ENCODE measurements around the gene SLC6A16. TPM values are rescaled to one million over a fixed set of nuclear protein-coding genes. Genes with fewer than 3 reads are reported as not detected.

SLC6A16 gene
- total and polyA plus RNA-seq, 11 donors, result 0.27 to 1.3 (median 0.40) TPM

DNA sequence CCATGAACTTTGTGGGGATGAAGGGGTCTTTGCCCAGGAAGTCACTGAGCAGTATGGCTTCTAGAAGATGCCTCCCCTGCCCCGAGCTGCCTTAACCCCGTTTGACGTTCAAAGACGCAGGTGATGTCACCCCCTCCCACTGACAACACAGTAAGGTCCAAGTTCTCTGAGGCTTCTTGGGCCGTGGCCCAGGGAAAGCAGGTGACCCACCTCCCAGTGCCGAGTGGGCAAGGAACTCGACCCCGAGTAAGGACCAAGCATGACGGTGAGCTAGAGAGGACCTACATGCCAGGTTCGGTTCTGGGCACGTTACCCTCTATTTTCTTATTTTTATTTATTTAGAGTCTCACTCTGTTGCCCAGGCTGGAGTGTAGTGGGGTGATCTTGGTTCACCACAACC is 81.3 kb downstream of the SLC6A16 start:
- peaks cover 0 to 4% (median 0%) of the 10 kb centered on the region in 9 donors for H3K36me3 ChIP-seq
- 84 to 94% (median 88%) methylated on average over 11 of the region's 11 CpGs for WGBS, 4 donors
- H3K4me3 ChIP-seq, result no peak overlapping the region
- no peaks in the 10 kb centered on the region for H3K4me1 ChIP-seq
- H3K27ac ChIP-seq, result no peak overlapping the region
- no peaks in the 10 kb centered on the region for H3K9me3 ChIP-seq
- no peak for ATAC-seq
- no peaks in the 10 kb centered on the region for H3K27me3 ChIP-seq
- no peak for DNase-seq
- TF ChIP-seq, protein P1, sequence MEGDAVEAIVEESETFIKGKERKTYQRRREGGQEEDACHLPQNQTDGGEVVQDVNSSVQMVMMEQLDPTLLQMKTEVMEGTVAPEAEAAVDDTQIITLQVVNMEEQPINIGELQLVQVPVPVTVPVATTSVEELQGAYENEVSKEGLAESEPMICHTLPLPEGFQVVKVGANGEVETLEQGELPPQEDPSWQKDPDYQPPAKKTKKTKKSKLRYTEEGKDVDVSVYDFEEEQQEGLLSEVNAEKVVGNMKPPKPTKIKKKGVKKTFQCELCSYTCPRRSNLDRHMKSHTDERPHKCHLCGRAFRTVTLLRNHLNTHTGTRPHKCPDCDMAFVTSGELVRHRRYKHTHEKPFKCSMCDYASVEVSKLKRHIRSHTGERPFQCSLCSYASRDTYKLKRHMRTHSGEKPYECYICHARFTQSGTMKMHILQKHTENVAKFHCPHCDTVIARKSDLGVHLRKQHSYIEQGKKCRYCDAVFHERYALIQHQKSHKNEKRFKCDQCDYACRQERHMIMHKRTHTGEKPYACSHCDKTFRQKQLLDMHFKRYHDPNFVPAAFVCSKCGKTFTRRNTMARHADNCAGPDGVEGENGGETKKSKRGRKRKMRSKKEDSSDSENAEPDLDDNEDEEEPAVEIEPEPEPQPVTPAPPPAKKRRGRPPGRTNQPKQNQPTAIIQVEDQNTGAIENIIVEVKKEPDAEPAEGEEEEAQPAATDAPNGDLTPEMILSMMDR (IDR thresholded peaks at IDR 0.05), result no peak
- no peak for TF ChIP-seq POLR2A (IDR thresholded peaks at IDR 0.05)
- intact Hi-C loops (cut with DNase I), result no loop called here

DNA sequence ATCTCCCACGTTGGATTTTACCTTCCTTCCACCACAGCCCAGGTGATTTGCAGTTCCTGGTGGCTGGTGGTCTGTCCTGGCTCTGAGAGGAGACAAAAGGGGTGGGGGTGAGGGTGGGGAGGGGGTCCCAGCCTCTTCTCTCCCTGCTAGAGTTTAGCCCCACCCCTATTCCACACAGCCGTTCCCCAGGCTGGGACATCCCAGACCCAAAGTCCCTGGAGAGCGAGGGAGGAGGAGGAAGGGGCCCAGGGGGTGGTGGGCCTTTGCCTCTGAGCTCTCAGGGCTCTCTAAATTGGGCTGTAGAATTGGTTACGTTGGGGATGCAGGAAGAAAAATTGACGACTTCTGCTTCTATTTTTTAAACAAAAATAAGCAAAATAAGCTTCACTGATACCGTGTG is 81.9 kb downstream of the SLC6A16 start:
- 48 to 57% (median 53%) methylated on average over 6 of the region's 6 CpGs for WGBS, 4 donors
- ATAC-seq (no peak), DNase-seq (no peak)
- no peaks in the 10 kb centered on the region for H3K9me3 ChIP-seq
- no peak overlapping the region for H3K27ac ChIP-seq
- intact Hi-C loops (cut with DNase I), result no loop called here
- TF ChIP-seq, protein P1 (IDR thresholded peaks at IDR 0.05), result no peak
- H3K4me3 ChIP-seq, result no peak overlapping the region
- no peaks in the 10 kb centered on the region for H3K27me3 ChIP-seq
- H3K4me1 ChIP-seq, result no peaks in the 10 kb centered on the region
- H3K36me3 ChIP-seq, result peaks cover 0 to 4% (median 0%) of the 10 kb centered on the region in 9 donors

DNA sequence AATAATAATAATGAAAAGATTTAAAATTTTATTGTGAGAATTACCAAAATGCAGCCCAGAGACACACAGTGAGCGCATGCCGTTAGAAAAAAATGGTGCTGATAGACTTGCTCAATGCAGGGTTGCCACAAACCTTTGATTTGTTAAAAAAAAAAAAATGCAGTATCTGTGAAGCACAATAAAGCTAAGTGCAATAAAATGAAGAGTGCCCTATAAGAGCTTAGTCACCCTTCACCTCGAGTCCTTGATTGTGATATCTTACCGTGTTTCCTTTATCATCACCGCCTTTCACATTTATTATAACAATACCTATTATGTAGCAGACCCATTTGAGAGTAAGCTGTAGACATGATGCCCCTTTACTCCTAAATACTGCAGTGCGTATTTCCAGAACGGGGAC is 83.2 kb downstream of the SLC6A16 start:
- no peaks in the 10 kb centered on the region for H3K27me3 ChIP-seq
- no peak overlapping the region for H3K4me3 ChIP-seq
- H3K9me3 ChIP-seq, result no peaks in the 10 kb centered on the region
- 79 to 89% (median 85%) methylated on average over 7 of the region's 7 CpGs for WGBS, 4 donors
- H3K27ac ChIP-seq, result no peak overlapping the region
- ATAC-seq, result no peak
- intact Hi-C loops (cut with DNase I), result no loop called here
- no peak for TF ChIP-seq POLR2A (IDR thresholded peaks at IDR 0.05)
- TF ChIP-seq, protein P1 (IDR thresholded peaks at IDR 0.05), result no peak
- no peaks in the 10 kb centered on the region for H3K4me1 ChIP-seq
- peaks cover 0 to 4% (median 0%) of the 10 kb centered on the region in 9 donors for H3K36me3 ChIP-seq
- no peak for DNase-seq

Small RNA genes lying within 50 kb of the gene (microRNA-seq; reads per million reads assigned to microRNA genes)
- 0 to 0.21 (median 0) reads per million in 4 donors for gene MIR4324

Other genes starting within 250 kb of the SLC6A16 start
- 100 to 1,000 TPM in 4 of 9 donors, 10 to 100 TPM in 5; 61.6 to 115 (median 92.2) TPM for gene SNRNP70, start 239.7 kb downstream of the SLC6A16 start, total RNA-seq
- 100 to 1,000 TPM in 1 of 2 donors, 10 to 100 TPM in 1; 96.6 to 163 TPM for gene SNRNP70, start 239.7 kb downstream of the SLC6A16 start, polyA plus RNA-seq
- gene LIN7B, start 210.8 kb downstream of the SLC6A16 start, total RNA-seq, result 10 to 100 TPM; 13.4 to 55.8 (median 22.6) TPM
- gene LIN7B, start 210.8 kb downstream of the SLC6A16 start, polyA plus RNA-seq, result 10 to 100 TPM; 12.6 to 40.5 TPM
- 1 to 10 TPM in 6 of 9 donors, under 1 TPM in 3; 0.69 to 3.1 (median 1.3) TPM for gene C19orf73, start 206.0 kb downstream of the SLC6A16 start, total RNA-seq
- 1 to 10 TPM; 1.4 to 3.8 TPM for gene C19orf73, start 206.0 kb downstream of the SLC6A16 start, polyA plus RNA-seq
- 1 to 10 TPM; 2.7 to 7.7 (median 5.1) TPM for gene PPFIA3, start 205.6 kb downstream of the SLC6A16 start, total RNA-seq
- gene PPFIA3, start 205.6 kb downstream of the SLC6A16 start, polyA plus RNA-seq, result 10 to 100 TPM in 1 of 2 donors, 1 to 10 TPM in 1; 7.4 to 12.8 TPM
- gene HRC, start 169.8 kb downstream of the SLC6A16 start, total RNA-seq, result 1,000 to 10,000 TPM in 4 of 9 donors, 100 to 1,000 TPM in 5; 544 to 1,953 (median 875) TPM
- gene HRC, start 169.8 kb downstream of the SLC6A16 start, polyA plus RNA-seq, result 100 to 1,000 TPM; 267 to 867 TPM
- 10 to 100 TPM; 19.3 to 34.5 (median 25.8) TPM for gene TRPM4, start 167.4 kb downstream of the SLC6A16 start, total RNA-seq
- 10 to 100 TPM; 16.8 to 45.3 TPM for gene TRPM4, start 167.4 kb downstream of the SLC6A16 start, polyA plus RNA-seq
- gene CD37, start 10.2 kb upstream of the SLC6A16 start, total RNA-seq, result 10 to 100 TPM in 2 of 9 donors, 1 to 10 TPM in 7; 1.4 to 45.2 (median 4.2) TPM
- 1 to 10 TPM; 3.3 to 3.9 TPM for gene CD37, start 10.2 kb upstream of the SLC6A16 start, polyA plus RNA-seq
- 10 to 100 TPM; 31.1 to 77.2 (median 54.3) TPM for gene TEAD2, start 37.2 kb upstream of the SLC6A16 start, total RNA-seq
- gene TEAD2, start 37.2 kb upstream of the SLC6A16 start, polyA plus RNA-seq, result 10 to 100 TPM; 44.9 to 52.2 TPM
- gene DKKL1, start 38.7 kb upstream of the SLC6A16 start, total RNA-seq, result under 1 TPM in 1 of 9 donors, not detected in 8; 0.51 TPM
- gene DKKL1, start 38.7 kb upstream of the SLC6A16 start, polyA plus RNA-seq, result under 1 TPM in 1 of 2 donors, not detected in 1; 0.24 TPM
- not detected for gene KASH5, start 63.1 kb upstream of the SLC6A16 start, total RNA-seq
- gene KASH5, start 63.1 kb upstream of the SLC6A16 start, polyA plus RNA-seq, result not detected
- not detected for gene PTH2, start 98.2 kb upstream of the SLC6A16 start, total RNA-seq
- gene PTH2, start 98.2 kb upstream of the SLC6A16 start, polyA plus RNA-seq, result not detected
- not detected for gene GFY, start 100.2 kb upstream of the SLC6A16 start, total RNA-seq
- gene GFY, start 100.2 kb upstream of the SLC6A16 start, polyA plus RNA-seq, result under 1 TPM in 1 of 2 donors, not detected in 1; 0.12 TPM
- gene SLC17A7, start 116.3 kb upstream of the SLC6A16 start, total RNA-seq, result 1 to 10 TPM in 4 of 9 donors, under 1 TPM in 5; 0.46 to 1.6 (median 0.89) TPM
- gene SLC17A7, start 116.3 kb upstream of the SLC6A16 start, polyA plus RNA-seq, result 1 to 10 TPM in 1 of 2 donors, under 1 TPM in 1; 0.64 to 1.1 TPM
- gene PIH1D1, start 126.6 kb upstream of the SLC6A16 start, total RNA-seq, result 10 to 100 TPM; 16.3 to 49.9 (median 31.1) TPM
- 10 to 100 TPM; 22.6 to 57.6 TPM for gene PIH1D1, start 126.6 kb upstream of the SLC6A16 start, polyA plus RNA-seq
- gene ALDH16A1, start 128.0 kb upstream of the SLC6A16 start, total RNA-seq, result 10 to 100 TPM in 2 of 9 donors, 1 to 10 TPM in 7; 3.4 to 18.6 (median 8.5) TPM
- gene ALDH16A1, start 128.0 kb upstream of the SLC6A16 start, polyA plus RNA-seq, result 10 to 100 TPM in 1 of 2 donors, 1 to 10 TPM in 1; 7.3 to 11.7 TPM
- 10 to 100 TPM in 1 of 9 donors, 1 to 10 TPM in 8; 1.7 to 13.4 (median 2.4) TPM for gene FLT3LG, start 149.0 kb upstream of the SLC6A16 start, total RNA-seq
- 1 to 10 TPM; 2.9 to 5.5 TPM for gene FLT3LG, start 149.0 kb upstream of the SLC6A16 start, polyA plus RNA-seq
- gene RPL13A, start 162.4 kb upstream of the SLC6A16 start, total RNA-seq, result 1,000 to 10,000 TPM in 8 of 9 donors, 100 to 1,000 TPM in 1; 876 to 1,739 (median 1,261) TPM
- 1,000 to 10,000 TPM; 1,194 to 2,850 TPM for gene RPL13A, start 162.4 kb upstream of the SLC6A16 start, polyA plus RNA-seq
- 1,000 to 10,000 TPM in 5 of 9 donors, 100 to 1,000 TPM in 4; 778 to 1,895 (median 1,011) TPM for gene RPS11, start 171.2 kb upstream of the SLC6A16 start, total RNA-seq
- gene RPS11, start 171.2 kb upstream of the SLC6A16 start, polyA plus RNA-seq, result 1,000 to 10,000 TPM; 2,258 to 2,723 TPM
- 100 to 1,000 TPM in 2 of 9 donors, 10 to 100 TPM in 7; 57.3 to 317 (median 69.2) TPM for gene FCGRT, start 187.5 kb upstream of the SLC6A16 start, total RNA-seq
- gene FCGRT, start 187.5 kb upstream of the SLC6A16 start, polyA plus RNA-seq, result 10 to 100 TPM; 46.7 to 54.6 TPM
- gene RCN3, start 202.8 kb upstream of the SLC6A16 start, total RNA-seq, result 10 to 100 TPM in 4 of 9 donors, 1 to 10 TPM in 5; 3.8 to 50.8 (median 9.6) TPM
- 10 to 100 TPM; 16.3 to 16.8 TPM for gene RCN3, start 202.8 kb upstream of the SLC6A16 start, polyA plus RNA-seq

Measured in heart left ventricle (tissue), 16 donors.